ENCODE measurements around the gene VAT1L. TPM values are rescaled to one million over a fixed set of nuclear protein-coding genes. Genes with fewer than 3 reads are reported as not detected.

The VAT1L gene
- total and polyA plus RNA-seq, 2 experiments from 2014 or later: 3.1 to 5.9 TPM

GRCh38 chr16:77782694-77783093, 5.7 kb upstream of the VAT1L start:
- Histone ChIP-seq H3K79me2 (no peaks in the 10 kb centered on the region), H3K27ac (no peak overlapping the region), H3K9me2 (replicated peaks; ENCODE audit: insufficient read depth) (no peaks in the 10 kb centered on the region), H3K4me2 (no peak overlapping the region), H3K9me3 (ENCODE audit: low read depth) (no peaks in the 10 kb centered on the region), H3K36me3 (replicated peaks; ENCODE audit: insufficient read depth, low read depth) (no peaks in the 10 kb centered on the region), H3K27me3 (peaks cover 15% of the 10 kb centered on the region), H4K20me1 (ENCODE audit: insufficient read depth, poor library complexity, severe bottlenecking) (no peaks in the 10 kb centered on the region), H3K4me1 (ENCODE audit: insufficient read depth) (no peaks in the 10 kb centered on the region), H2AFZ (no peak overlapping the region), H3K4me3 (no peak overlapping the region)
- no peak for DNase-seq (ENCODE audit: low spot score)
- WGBS (ENCODE audit: low lambda C conversion rate, missing lambda C conversion rate): 32% methylated on average over 2 of the region's 2 CpGs
- TF ChIP-seq EZH2phosphoT487 (IDR thresholded peaks at IDR 0.05; ENCODE audit: low read depth, severe bottlenecking, unreplicated experiment) (no peak), EZH2 (IDR thresholded peaks at IDR 0.05; ENCODE audit: borderline replicate concordance) (no peak), CTCF (IDR thresholded peaks at IDR 0.05; ENCODE audit: poor library complexity) (peak; percentile 46)

GRCh38 chr16:77784441-77785372, 3.7 kb upstream of the VAT1L start:
- Histone ChIP-seq H3K27ac (no peak overlapping the region), H3K27me3 (peaks cover 35% of the 10 kb centered on the region), H3K4me2 (no peak overlapping the region), H3K9me2 (replicated peaks; ENCODE audit: insufficient read depth) (no peaks in the 10 kb centered on the region), H3K36me3 (replicated peaks; ENCODE audit: insufficient read depth, low read depth) (no peaks in the 10 kb centered on the region), H3K4me1 (ENCODE audit: insufficient read depth) (peaks cover 12% of the 10 kb centered on the region), H3K79me2 (no peaks in the 10 kb centered on the region), H4K20me1 (ENCODE audit: insufficient read depth, poor library complexity, severe bottlenecking) (no peaks in the 10 kb centered on the region), H2AFZ (no peak overlapping the region), H3K9me3 (ENCODE audit: low read depth) (no peaks in the 10 kb centered on the region), H3K4me3 (no peak overlapping the region)
- no peak for DNase-seq (ENCODE audit: low spot score)
- 97% methylated on average over 38 of the region's 38 CpGs for WGBS (ENCODE audit: low lambda C conversion rate, missing lambda C conversion rate)
- no peak for TF ChIP-seq EZH2phosphoT487 (IDR thresholded peaks at IDR 0.05; ENCODE audit: low read depth, severe bottlenecking, unreplicated experiment)
- peak; percentile 30 for TF ChIP-seq CTCF (IDR thresholded peaks at IDR 0.05; ENCODE audit: poor library complexity)

- WGBS (ENCODE audit: low lambda C conversion rate, missing lambda C conversion rate): 68% methylated on average over 2 of the region's 2 CpGs
- DNase-seq (ENCODE audit: low spot score): no peak
- no peaks in the 10 kb centered on the region for H3K36me3 ChIP-seq (replicated peaks; ENCODE audit: insufficient read depth, low read depth)
- H3K9me2 ChIP-seq (replicated peaks; ENCODE audit: insufficient read depth): no peaks in the 10 kb centered on the region
- TF ChIP-seq EZH2phosphoT487 (IDR thresholded peaks at IDR 0.05; ENCODE audit: low read depth, severe bottlenecking, unreplicated experiment) (no peak), EZH2 (IDR thresholded peaks at IDR 0.05; ENCODE audit: borderline replicate concordance) (no peak), CTCF (IDR thresholded peaks at IDR 0.05; ENCODE audit: poor library complexity) (no peak)
- no peaks in the 10 kb centered on the region for H4K20me1 ChIP-seq (ENCODE audit: insufficient read depth, poor library complexity, severe bottlenecking)
- H3K27ac ChIP-seq: no peak overlapping the region
- H2AFZ ChIP-seq: no peak overlapping the region
- H3K4me1 ChIP-seq (ENCODE audit: insufficient read depth): peaks cover 12% of the 10 kb centered on the region
- no peaks in the 10 kb centered on the region for H3K9me3 ChIP-seq (ENCODE audit: low read depth)
- no peak overlapping the region for H3K4me2 ChIP-seq
- H3K79me2 ChIP-seq: no peaks in the 10 kb centered on the region
- no peak overlapping the region for H3K4me3 ChIP-seq
- H3K27me3 ChIP-seq: peaks cover 42% of the 10 kb centered on the region
Observed at GRCh38 chr16:77785373-77785764, 3.0 kb upstream of the VAT1L start.
